22Rv1 (cell line): Measurements from ENCODE around the gene ARG1.
"Not testable (repeated sequence)": the region's sequence is repeated elsewhere in the genome, so short reads cannot be mapped to it uniquely, and the experiment has no call there.

Experiments used
- CTCF ChIP-seq: fragments of 450-650 bp; IDR thresholded peaks from 2 replicates; pipeline ENCODE4 v1.5.1; 2017; ENCODE audit warnings: mild to moderate bottlenecking
- ZFX ChIP-seq: fragments of 450-650 bp; IDR thresholded peaks from 2 replicates; pipeline ENCODE4 v1.6.1; 2017; ENCODE audit warnings: antibody characterized with exemption, borderline replicate concordance

- TF ChIP-seq CTCF, ZFX: not testable (repeated sequence)
Observed at GRCh38 chr6:131530936-131531335, 42.1 kb upstream of the ARG1 start.
